Endothelial cell of umbilical vein (primary cell): Measurements from ENCODE around the gene CBLL1. TPM values are rescaled to one million over a fixed set of nuclear protein-coding genes. Genes with fewer than 3 reads are reported as not detected.

ENCODE experiments used
- BruUV-seq: library from RNA; stranded (reverse); fragments of 400-500 nt; replicated peaks from 2 replicates; lab custom pipeline; 2021; lab: Mats Ljungman, UMichigan
- CTCF ChIA-PET: fragments of 300-600, 350-600 bp; sonication (Branson Sonifier 250); formaldehyde crosslinking; loops from one replicate; lab custom pipeline; 2021; ENCODE audit warnings: antibody characterized with exemption, inconsistent platforms; lab: Charles Lee
- POLR2A ChIA-PET: fragments of 300-600, 350-600 bp; sonication (Branson Sonifier 250); formaldehyde crosslinking; loops from one replicate; lab custom pipeline; 2021; ENCODE audit warnings: antibody characterized with exemption, inconsistent platforms; lab: Charles Lee
- DNase-seq: peaks from one replicate; pipeline ENCODE4 v3.0.0-alpha.2; 2011; ENCODE audit warnings: low read depth, low spot score
- FAIRE-seq: peaks from 2 replicates; lab custom pipeline; 2011; peaks lifted over from hg19 to GRCh38; lab: Jason Lieb, UNC
- H2AFZ ChIP-seq: 2 replicates; pipeline ENCODE4 v1.6.0; 2012; ENCODE audit warnings: low read depth, low read length, control low read depth, inconsistent platforms
- H3K27ac ChIP-seq: 2 replicates; pipeline ENCODE4 v1.5.1; 2011; ENCODE audit warnings: low read depth, mild to moderate bottlenecking, control low read depth, low read length, moderate library complexity; ENCODE audit not compliant: insufficient read depth
- H3K27me3 ChIP-seq, 2 experiments: 2 replicates each; pipeline versions ENCODE4 v1.6.0 to v1.6.1; 2011; ENCODE audit warnings: low read length in 2 of 2, mixed read lengths in 1 of 2; ENCODE audit not compliant: control insufficient read depth in 2 of 2, insufficient read depth in 2 of 2
- H3K36me3 ChIP-seq, 2 experiments: 2 replicates in 1 of 2; 3 replicates in 1 of 2; pipeline ENCODE4 v1.5.1; 2011; ENCODE audit warnings: low read length in 2 of 2, mild to moderate bottlenecking in 1 of 2, moderate library complexity in 1 of 2; ENCODE audit not compliant: control insufficient read depth in 2 of 2, insufficient read depth in 2 of 2; ENCODE audit errors: extremely low read depth in 1 of 2
- H3K4me1 ChIP-seq: 3 replicates; pipeline ENCODE4 v1.5.1; 2011; ENCODE audit warnings: mild to moderate bottlenecking, low read length; ENCODE audit not compliant: control insufficient read depth, insufficient read depth; ENCODE audit errors: extremely low read depth
- H3K4me2 ChIP-seq: 2 replicates; pipeline ENCODE4 v1.6.1; 2011; ENCODE audit warnings: low read length, control low read depth, mixed read lengths; ENCODE audit not compliant: insufficient read depth
- H3K4me3 ChIP-seq, 3 experiments: fragments of 200-600 bp in 1 of 3; sonication (generic), shearing (Covaris generic) in 1 of 3; replicated peaks in 1 of 3; 2 replicates each; pipeline ENCODE4 v1.5.1; 2011 to 2016; ENCODE audit warnings: control low read depth in 3 of 3, low read length in 3 of 3, mild to moderate bottlenecking in 2 of 3, inconsistent platforms in 1 of 3, low read depth in 1 of 3, moderate library complexity in 1 of 3; ENCODE audit not compliant: insufficient read depth in 1 of 3
- H3K79me2 ChIP-seq: 2 replicates; pipeline ENCODE4 v1.6.0; 2012; ENCODE audit warnings: low read length, inconsistent platforms; ENCODE audit not compliant: control insufficient read depth, insufficient read depth
- H3K9ac ChIP-seq: replicated peaks from 2 replicates; pipeline ENCODE3; 2011; ENCODE audit warnings: low read length, control low read depth; ENCODE audit not compliant: insufficient read depth; ENCODE audit errors: extremely low read depth
- H3K9me1 ChIP-seq: replicated peaks from 3 replicates; pipeline ENCODE4 v1.6.0; 2011; ENCODE audit warnings: mild to moderate bottlenecking, low read length; ENCODE audit not compliant: control insufficient read depth, insufficient read depth; ENCODE audit errors: extremely low read depth
- H3K9me3 ChIP-seq: replicated peaks from 2 replicates; pipeline ENCODE4 v1.5.1; 2012; ENCODE audit warnings: low read length, inconsistent platforms; ENCODE audit not compliant: control insufficient read depth, insufficient read depth
- H4K20me1 ChIP-seq: replicated peaks from 2 replicates; pipeline ENCODE3; 2011; ENCODE audit warnings: mild to moderate bottlenecking, low read length; ENCODE audit not compliant: control insufficient read depth, insufficient read depth; ENCODE audit errors: extremely low read depth
- CTCF ChIP-seq, 2 donors: IDR thresholded peaks; 1 replicate in 1 of 2; 2 replicates in 1 of 2; pipeline ENCODE4 v1.5.1; 2011; ENCODE audit warnings: low read length in 2 of 2, mild to moderate bottlenecking in 2 of 2, moderate library complexity in 2 of 2, control low read depth in 1 of 2, inconsistent platforms in 1 of 2, low read depth in 1 of 2; ENCODE audit not compliant: insufficient read depth in 1 of 2; ENCODE audit errors: extremely low read depth in 1 of 2
- EZH2 ChIP-seq: IDR thresholded peaks from 2 replicates; pipeline ENCODE4 v1.6.1; 2012; ENCODE audit warnings: borderline replicate concordance, low read depth, mild to moderate bottlenecking, moderate library complexity, low read length, inconsistent platforms; ENCODE audit not compliant: severe bottlenecking
- FOS ChIP-seq: IDR thresholded peaks from 2 replicates; pipeline ENCODE4 v1.6.1; 2011; ENCODE audit warnings: mild to moderate bottlenecking, low read length, moderate library complexity, borderline replicate concordance; ENCODE audit not compliant: insufficient read depth
- GATA2 ChIP-seq: IDR thresholded peaks from 2 replicates; pipeline ENCODE4 v1.7.0; 2011; ENCODE audit warnings: low read depth, mild to moderate bottlenecking, moderate library complexity, mixed read lengths, low read length; ENCODE audit not compliant: insufficient read length, insufficient read depth
- JUN ChIP-seq: IDR thresholded peaks from 2 replicates; pipeline ENCODE4 v1.6.1; 2011; ENCODE audit warnings: borderline replicate concordance, low read depth; ENCODE audit not compliant: insufficient read length, insufficient read depth
- MAX ChIP-seq: IDR thresholded peaks from 2 replicates; pipeline ENCODE4 v1.6.1; 2011; ENCODE audit not compliant: insufficient read depth, insufficient read length
- MYC ChIP-seq: IDR thresholded peaks from one replicate; pipeline ENCODE4 v1.6.1; 2011; ENCODE audit warnings: mild to moderate bottlenecking, low read depth, low read length
- POLR2A ChIP-seq: IDR thresholded peaks from 2 replicates; pipeline ENCODE4 v1.6.1; 2012; ENCODE audit warnings: low read depth, mild to moderate bottlenecking, control low read depth, low read length
- POLR2AphosphoS5 ChIP-seq: IDR thresholded peaks from 2 replicates; pipeline ENCODE4 v1.6.1; 2012; ENCODE audit warnings: low read depth, mild to moderate bottlenecking, control low read depth, low read length, moderate library complexity; ENCODE audit not compliant: insufficient read depth
- dilution Hi-C: fragments of 300-500 bp; cut with MboI; formaldehyde crosslinking; loops from one replicate; pipeline ENCODE4 v1.15.0; 2019; ENCODE audit warnings: low sequenced_read_pairs; ENCODE audit not compliant: extremely low pct_ligation_motif_present
- intact Hi-C: fragments of 100-400 bp; cut with micrococcal nuclease; formaldehyde crosslinking; loops from one replicate; pipeline ENCODE4 v1.10.0; 2022
- polyA plus RNA-seq, 4 experiments: library from polyadenylated mRNA; depleted of rRNA in 3 of 4; stranded (reverse) in 3 of 4; unstranded in 1 of 4; fragments of >200 nt; gene quantifications; 2 replicates each; pipeline versions ENCODE4 v1.2.1 to v1.2.3, GENCODE V29; 2011 to 2012; ENCODE audit warnings: missing spikeins in 1 of 4
- total RNA-seq: library from RNA; stranded (reverse); gene quantifications from 2 replicates; pipeline ENCODE4 v1.2.3, GENCODE V29; 2021

CBLL1 gene
- total and polyA plus RNA-seq, 2 donors (not counting 3 experiments of a cell fraction or from before 2014, with no cell fraction given), result 23.1 to 30.6 TPM

GRCh38 chr7:107721286-107721685 lies 22.7 kb upstream of the CBLL1 start:
- no peaks in the 10 kb centered on the region for H3K9me3 ChIP-seq
- no peaks in the 10 kb centered on the region for H3K9me1 ChIP-seq
- no TSS peak for BruUV-seq
- dilution Hi-C loops, result no loop called here
- H3K4me3 ChIP-seq, result no peak overlapping the region
- DNase-seq (no peak), FAIRE-seq (no peak)
- intact Hi-C loops, result loop anchor here (10.0 kb wide), 1 partner anchor 156 kb away; the partner anchor contains the start of genes COG5 and DUS4L
- H3K79me2 ChIP-seq, result no peaks in the 10 kb centered on the region
- no peaks in the 10 kb centered on the region for H3K36me3 ChIP-seq
- H3K4me2 ChIP-seq, result no peak overlapping the region
- no peaks in the 10 kb centered on the region for H4K20me1 ChIP-seq
- no peaks in the 10 kb centered on the region for H3K4me1 ChIP-seq
- no peak for TF ChIP-seq EZH2
- no peak for TF ChIP-seq MAX
- no peak for TF ChIP-seq GATA2
- TF ChIP-seq FOS, result no peak
- TF ChIP-seq POLR2AphosphoS5, result no peak
- TF ChIP-seq POLR2A, result no peak
- no peak for TF ChIP-seq MYC
- TF ChIP-seq JUN, result no peak
- no peak for TF ChIP-seq CTCF (IDR thresholded peaks at IDR 0.05; ENCODE audit: extremely low read depth in 1 of 2, insufficient read depth in 1 of 2, low read depth in 1 of 2, low read length in 2 of 2)
- H3K27me3 ChIP-seq, result peaks cover 0 to 4% of the 10 kb centered on the region in 2 experiments
- POLR2A ChIA-PET, result no interaction called here
- CTCF ChIA-PET, result no interaction called here
- no peak overlapping the region for H3K9ac ChIP-seq
- H3K27ac ChIP-seq, result no peak overlapping the region
- no peak overlapping the region for H2AFZ ChIP-seq
